ENCODE data around the gene CD200R1. TPM values are rescaled to one million over a fixed set of nuclear protein-coding genes. Genes with fewer than 3 reads are reported as not detected.

The CD200R1 gene
- total RNA-seq, 2 donors from 2014 or later, result 1.8 TPM; not detected in 1

DNA sequence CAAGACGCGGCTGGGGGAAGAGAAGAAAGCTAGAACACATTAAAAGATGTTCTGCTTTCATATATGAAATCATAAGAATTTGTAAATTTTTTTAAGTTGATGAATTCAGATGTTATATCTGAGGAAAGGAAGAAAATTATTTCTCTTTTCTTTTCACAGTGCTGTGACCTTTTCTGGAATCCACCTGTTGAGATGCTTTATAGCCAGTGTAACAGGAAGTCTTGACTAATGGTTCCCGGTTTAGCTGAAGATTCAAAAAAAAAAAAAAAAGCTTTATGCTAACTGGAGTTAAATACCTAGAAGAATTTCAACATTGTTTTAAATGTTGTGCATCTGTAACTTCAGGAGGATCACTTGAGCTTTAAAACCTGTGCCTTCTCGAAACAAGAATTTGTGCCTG lies 25.8 kb upstream of the CD200R1 start:
- Histone ChIP-seq H3K36me3 (replicated peaks in 1 of 2; ENCODE audit: insufficient read depth in 1 of 2, low read depth in 2 of 2) (peaks cover 0 to 24% of the 10 kb centered on the region in 2 donors), H3K4me3 (no peak overlapping the region), H3K4me1 (no peaks in the 10 kb centered on the region), H3K27me3 (no peaks in the 10 kb centered on the region), H3K9me3 (no peaks in the 10 kb centered on the region), H3K27ac (no peak overlapping the region)
- no peak for TF ChIP-seq POLR2A (IDR thresholded peaks at IDR 0.05)
- TF ChIP-seq, protein P1, sequence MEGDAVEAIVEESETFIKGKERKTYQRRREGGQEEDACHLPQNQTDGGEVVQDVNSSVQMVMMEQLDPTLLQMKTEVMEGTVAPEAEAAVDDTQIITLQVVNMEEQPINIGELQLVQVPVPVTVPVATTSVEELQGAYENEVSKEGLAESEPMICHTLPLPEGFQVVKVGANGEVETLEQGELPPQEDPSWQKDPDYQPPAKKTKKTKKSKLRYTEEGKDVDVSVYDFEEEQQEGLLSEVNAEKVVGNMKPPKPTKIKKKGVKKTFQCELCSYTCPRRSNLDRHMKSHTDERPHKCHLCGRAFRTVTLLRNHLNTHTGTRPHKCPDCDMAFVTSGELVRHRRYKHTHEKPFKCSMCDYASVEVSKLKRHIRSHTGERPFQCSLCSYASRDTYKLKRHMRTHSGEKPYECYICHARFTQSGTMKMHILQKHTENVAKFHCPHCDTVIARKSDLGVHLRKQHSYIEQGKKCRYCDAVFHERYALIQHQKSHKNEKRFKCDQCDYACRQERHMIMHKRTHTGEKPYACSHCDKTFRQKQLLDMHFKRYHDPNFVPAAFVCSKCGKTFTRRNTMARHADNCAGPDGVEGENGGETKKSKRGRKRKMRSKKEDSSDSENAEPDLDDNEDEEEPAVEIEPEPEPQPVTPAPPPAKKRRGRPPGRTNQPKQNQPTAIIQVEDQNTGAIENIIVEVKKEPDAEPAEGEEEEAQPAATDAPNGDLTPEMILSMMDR (IDR thresholded peaks at IDR 0.05), result no peak
- WGBS, 2 donors, result 76 to 84% methylated on average over 4 of the region's 4 CpGs
- ATAC-seq (no peak), DNase-seq (no peak)
- intact Hi-C loops (cut with DNase I), result no loop called here

DNA sequence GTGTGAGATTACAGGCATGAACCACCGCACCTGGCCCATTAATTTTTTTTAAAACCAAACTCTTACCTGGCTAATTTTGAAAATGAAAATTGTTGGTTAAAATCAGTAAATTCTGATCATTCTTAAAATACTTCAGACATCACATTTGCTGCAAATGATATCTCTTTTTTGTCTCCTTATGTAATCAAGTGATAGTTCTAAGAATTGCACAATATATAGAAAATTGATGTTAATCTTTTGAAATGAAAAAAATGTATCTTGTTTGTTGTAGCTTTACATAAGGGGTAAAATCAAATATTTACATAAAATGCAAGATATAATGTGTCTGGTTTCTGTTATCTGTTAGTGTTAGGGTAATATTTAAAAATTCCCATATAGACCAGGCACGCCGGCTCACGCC lies 20.9 kb upstream of the CD200R1 start:
- H3K27me3 ChIP-seq, result no peaks in the 10 kb centered on the region
- intact Hi-C loops (cut with DNase I), result no loop called here
- no peak overlapping the region for H3K4me3 ChIP-seq
- peaks cover 18% of the 10 kb centered on the region for H3K4me1 ChIP-seq
- TF ChIP-seq, protein P1 (IDR thresholded peaks at IDR 0.05), result no peak
- TF ChIP-seq POLR2A (IDR thresholded peaks at IDR 0.05), result no peak
- 73 to 85% methylated on average over 4 of the region's 4 CpGs for WGBS, 2 donors
- peaks cover 0 to 12% of the 10 kb centered on the region in 2 donors for H3K36me3 ChIP-seq (replicated peaks in 1 of 2; ENCODE audit: insufficient read depth in 1 of 2, low read depth in 2 of 2)
- ATAC-seq, result no peak
- H3K27ac ChIP-seq, result no peak overlapping the region
- DNase-seq, result no peak
- no peaks in the 10 kb centered on the region for H3K9me3 ChIP-seq

DNA sequence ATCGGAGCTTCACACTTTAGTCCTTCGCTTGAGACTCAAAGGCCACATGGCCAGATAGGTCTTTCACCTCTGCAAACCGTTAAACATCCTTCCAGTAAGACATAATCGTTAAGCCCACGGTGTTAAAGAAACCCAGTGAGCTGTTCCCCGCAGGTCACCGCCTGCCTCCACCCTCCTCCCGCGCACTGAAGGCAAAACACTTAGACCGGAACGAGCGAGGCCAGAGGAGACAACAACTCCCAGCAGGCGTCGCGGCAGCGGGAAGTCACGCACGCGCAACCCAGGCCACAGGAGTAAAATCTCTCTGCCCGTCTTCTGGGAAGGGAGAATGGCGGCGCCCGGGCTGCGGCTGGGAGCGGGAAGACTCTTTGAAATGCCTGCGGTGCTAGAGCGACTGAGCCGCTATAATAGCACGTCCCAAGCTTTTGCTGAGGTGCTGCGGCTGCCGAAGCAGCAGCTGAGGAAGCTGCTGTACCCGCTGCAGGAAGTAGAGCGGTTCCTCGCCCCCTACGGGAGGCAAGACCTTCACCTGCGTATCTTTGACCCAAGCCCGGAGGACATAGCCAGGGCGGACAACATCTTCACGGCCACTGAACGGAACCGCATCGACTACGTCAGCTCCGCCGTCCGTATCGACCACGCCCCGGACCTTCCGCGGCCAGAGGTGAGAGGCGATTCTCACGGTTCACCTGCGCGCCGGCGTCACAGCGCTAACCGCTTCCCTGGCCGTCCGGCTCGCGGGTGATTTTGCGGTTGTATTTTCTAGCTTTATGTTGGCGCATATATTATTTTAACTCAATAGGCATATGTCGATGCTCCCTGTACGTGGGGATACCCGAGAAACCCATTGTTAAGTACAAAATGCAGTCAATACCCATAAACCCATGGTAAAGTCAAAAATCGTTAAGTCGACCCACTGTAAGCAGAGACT lies 16.0 kb upstream of the CD200R1 start, which contains the start of gene GTPBP8:
Gene GTPBP8 (plus strand): TSS at position 313 of the 931 bp plus-strand sequence. CDS start 16 bp downstream, at position 329.
- ATAC-seq (peak; percentile 96), DNase-seq (peak; percentile 90 to 94 (median 93))
- 1% methylated on average over 41 to 70 of the region's 70 CpGs for WGBS, 2 donors
- Histone ChIP-seq H3K4me1 (peaks cover 18% of the 10 kb centered on the region), H3K27me3 (no peaks in the 10 kb centered on the region), H3K4me3 (peak within 1 kb of the TSS; percentile 46 to 47), H3K27ac (peak within 1 kb of the TSS; percentile 92 to 99 (median 99)), H3K9me3 (no peaks in the 10 kb centered on the region), H3K36me3 (replicated peaks in 1 of 2; ENCODE audit: insufficient read depth in 1 of 2, low read depth in 2 of 2) (no peaks in the 10 kb centered on the region)
- intact Hi-C loops (cut with DNase I), result no loop called here
- peak; percentile 96 to 99 (median 99) for TF ChIP-seq POLR2A (IDR thresholded peaks at IDR 0.05)
- TF ChIP-seq, protein P1 (IDR thresholded peaks at IDR 0.05), result peak in 3 of 7 experiments; percentile 9 to 20 (median 18)

DNA sequence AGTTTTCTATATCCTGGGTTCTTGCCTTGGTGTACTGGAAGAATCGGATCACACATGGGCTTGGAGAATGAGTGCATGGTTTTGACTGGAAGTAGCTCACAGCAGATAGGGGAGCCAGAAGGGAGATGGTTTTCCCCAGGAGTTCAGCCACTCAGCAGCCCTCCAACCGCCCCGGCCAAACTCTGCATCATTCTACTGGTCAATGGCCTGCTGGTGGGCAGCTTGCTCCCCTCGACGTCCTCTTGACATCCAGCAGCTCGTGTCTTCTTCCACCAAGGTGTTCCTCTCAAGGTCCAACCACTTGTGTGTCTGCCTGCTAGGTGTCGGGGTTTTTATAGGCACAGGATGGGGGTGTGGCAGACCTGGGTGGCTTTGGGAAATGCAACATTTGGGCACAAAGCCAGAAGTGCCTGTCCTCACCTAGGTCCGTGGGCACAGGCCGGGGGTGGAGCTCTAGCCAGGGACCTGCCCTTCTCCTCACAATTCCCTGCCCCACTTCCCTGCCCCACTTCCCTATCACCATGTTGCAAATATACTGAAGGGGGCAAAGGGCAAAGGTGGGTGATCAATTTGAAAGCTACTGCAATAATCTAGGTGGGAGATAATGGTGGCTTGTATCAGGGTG lies 12.9 kb upstream of the CD200R1 start:
- DNase-seq, result no peak
- no peaks in the 10 kb centered on the region for H3K36me3 ChIP-seq (replicated peaks in 1 of 2; ENCODE audit: insufficient read depth in 1 of 2, low read depth in 2 of 2)
- 83 to 95% methylated on average over 9 of the region's 9 CpGs for WGBS, 2 donors
- TF ChIP-seq, protein P1 (IDR thresholded peaks at IDR 0.05), result no peak
- TF ChIP-seq POLR2A (IDR thresholded peaks at IDR 0.05), result no peak
- ATAC-seq, result no peak
- intact Hi-C loops (cut with DNase I), result no loop called here
- H3K27me3 ChIP-seq, result no peaks in the 10 kb centered on the region
- H3K27ac ChIP-seq, result no peak overlapping the region
- H3K4me3 ChIP-seq, result no peak overlapping the region
- H3K4me1 ChIP-seq, result peaks cover 13% of the 10 kb centered on the region
- no peaks in the 10 kb centered on the region for H3K9me3 ChIP-seq
